Small intestine (tissue), 7 donors: ENCODE measurements around the gene ST7. TPM values are rescaled to one million over a fixed set of nuclear protein-coding genes. Genes with fewer than 3 reads are reported as not detected.
"Not testable (repeated sequence)": the region's sequence is repeated elsewhere in the genome, so short reads cannot be mapped to it uniquely, and the experiment has no call there.

ENCODE experiments used
- DNase-seq, 2 donors: peaks; one replicate each; pipeline versions ENCODE4 v3.0.0 to v3.0.0-alpha.2; 2013
- FAIRE-seq: peaks from 2 replicates; lab custom pipeline; 2012; peaks lifted over from hg19 to GRCh38; lab: Jason Lieb, UNC
- H3K27ac ChIP-seq, 3 donors: one replicate each; pipeline ENCODE4 v1.5.1; 2013; ENCODE audit warnings: low read length in 2 of 3, mild to moderate bottlenecking in 2 of 3, control low read depth in 1 of 3, inconsistent platforms in 1 of 3, low read depth in 1 of 3, moderate library complexity in 1 of 3
- H3K27me3 ChIP-seq, 3 donors: one replicate each; pipeline ENCODE4 v1.6.1; 2013; ENCODE audit warnings: low read length in 3 of 3, inconsistent platforms in 1 of 3; ENCODE audit not compliant: control insufficient read depth in 3 of 3, insufficient read depth in 3 of 3
- H3K36me3 ChIP-seq, 3 donors: one replicate each; pipeline ENCODE4 v1.6.1; 2013; ENCODE audit warnings: low read length in 3 of 3, inconsistent platforms in 1 of 3, low read depth in 1 of 3, mild to moderate bottlenecking in 1 of 3, moderate library complexity in 1 of 3; ENCODE audit not compliant: control insufficient read depth in 3 of 3, insufficient read depth in 2 of 3
- H3K4me1 ChIP-seq, 3 donors: one replicate each; pipeline ENCODE4 v1.6.1; 2013; ENCODE audit warnings: low read length in 2 of 3, inconsistent platforms in 1 of 3, low read depth in 1 of 3, mild to moderate bottlenecking in 1 of 3, moderate library complexity in 1 of 3; ENCODE audit not compliant: control insufficient read depth in 3 of 3, insufficient read depth in 2 of 3
- H3K4me3 ChIP-seq, 3 donors: one replicate each; pipeline ENCODE4 v1.5.1; 2013; ENCODE audit warnings: low read length in 3 of 3, control low read depth in 1 of 3, inconsistent platforms in 1 of 3, low read depth in 1 of 3, mild to moderate bottlenecking in 1 of 3, moderate library complexity in 1 of 3
- H3K9me3 ChIP-seq, 2 donors: one replicate each; pipeline ENCODE4 v1.6.1; 2013; ENCODE audit warnings: low read depth in 1 of 2, low read length in 1 of 2; ENCODE audit not compliant: control insufficient read depth in 2 of 2, insufficient read depth in 1 of 2
- WGBS, 3 donors: extraction: QIAGEN DNeasy Blood & Tissue Kit; methylation state at CpG; one replicate each; pipeline ENCODE4 v1.1.7; 2013; 5-methylcytosine and 5-hydroxymethylcytosine counted together
- polyA plus RNA-seq, 4 donors: library from polyadenylated mRNA; stranded (reverse) in 3 of 4; unstranded in 1 of 4; fragments of 200-250 nt in 3 of 4; fragments of 120-200 nt in 1 of 4; gene quantifications; one replicate each; pipeline versions ENCODE4 v1.2.1 to v1.2.3, GENCODE V29; 2013
- donor health status: healthy with polysubstance abuse.
- donor health status: control.
- donor health status: control.
- donor health status: Bipolar disorder and iron deficiency.
- donor health status: healthy.

ST7 gene
- polyA plus RNA-seq, 4 donors = 8.3 to 27.7 (median 13.0) TPM

DNA sequence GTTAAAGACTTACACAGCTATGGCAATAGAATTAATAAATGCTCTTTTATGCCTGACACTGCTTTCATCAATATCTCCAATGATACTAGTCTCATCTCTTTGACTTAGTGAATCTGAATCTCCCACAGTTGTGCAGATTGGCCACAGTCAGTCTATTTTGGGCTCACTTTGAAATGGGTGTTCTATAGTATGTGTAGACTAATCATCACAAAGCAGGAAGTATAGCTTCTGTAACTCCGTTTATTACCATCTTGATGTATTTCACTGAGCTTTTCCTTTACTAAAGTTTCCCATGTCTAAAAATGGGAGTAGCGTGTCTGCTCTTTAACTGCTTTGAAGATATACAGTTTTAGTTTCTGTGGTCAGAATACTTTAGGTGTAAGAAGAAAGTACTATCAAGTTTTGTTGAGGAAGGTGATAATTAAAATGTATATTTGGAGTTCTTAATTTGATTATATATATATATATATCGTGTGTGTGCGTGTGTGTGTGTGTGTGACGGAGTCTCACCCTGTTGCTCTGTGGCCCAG, 70.1 kb downstream of the ST7 start:
- H3K9me3 ChIP-seq = peaks cover 0 to 2% of the 10 kb centered on the region in 2 donors
- no peak for FAIRE-seq

GRCh38 chr7:117024811-117025210, 71.5 kb downstream of the ST7 start:
- DNase-seq (no peak), FAIRE-seq (no peak)
- Histone ChIP-seq H3K4me1 (no peaks in the 10 kb centered on the region), H3K4me3 (no peak overlapping the region), H3K27me3 (no peaks in the 10 kb centered on the region), H3K27ac (no peak overlapping the region), H3K36me3 (no peaks in the 10 kb centered on the region), H3K9me3 (peaks cover 0 to 2% of the 10 kb centered on the region in 2 donors)

More for the DNA sequence above, 70.1 kb downstream of the ST7 start:
- H3K4me1 ChIP-seq = no peaks in the 10 kb centered on the region
- no peak overlapping the region for H3K4me3 ChIP-seq
- DNase-seq = no peak
- no peaks in the 10 kb centered on the region for H3K27me3 ChIP-seq
- no peaks in the 10 kb centered on the region for H3K36me3 ChIP-seq
- H3K27ac ChIP-seq = no peak overlapping the region
- WGBS, 3 donors = 79 to 88% (median 85%) methylated on average over 5 of the region's 5 CpGs

GRCh38 chr7:117025891-117026290, 72.6 kb downstream of the ST7 start:
- FAIRE-seq (no peak), DNase-seq (no peak)
- H3K36me3 ChIP-seq = no peaks in the 10 kb centered on the region
- H3K9me3 ChIP-seq = peaks cover 0 to 2% of the 10 kb centered on the region in 2 donors
- H3K27me3 ChIP-seq = no peaks in the 10 kb centered on the region
- no peaks in the 10 kb centered on the region for H3K4me1 ChIP-seq
- H3K4me3 ChIP-seq = no peak overlapping the region
- no peak overlapping the region for H3K27ac ChIP-seq

- FAIRE-seq, H3K27ac ChIP-seq, DNase-seq, H3K36me3 ChIP-seq, H3K4me3 ChIP-seq, H3K27me3 ChIP-seq, H3K9me3 ChIP-seq, H3K4me1 ChIP-seq: not testable (repeated sequence)
- 95 to 100% (median 98%) methylated on average over 1 of the region's 1 CpG for WGBS, 3 donors
Measured at GRCh38 chr7:117030346-117030745, 77.0 kb downstream of the ST7 start.

- 0% methylated on average over 1 of the region's 1 CpG for WGBS, 3 donors
- not testable (repeated sequence) for FAIRE-seq
Measured at GRCh38 chr7:117030793-117031192, 77.5 kb downstream of the ST7 start.

GRCh38 chr7:117032810-117033209, 79.5 kb downstream of the ST7 start:
- no peaks in the 10 kb centered on the region for H3K27me3 ChIP-seq
- peaks cover 0 to 2% (median 0%) of the 10 kb centered on the region in 3 donors for H3K4me1 ChIP-seq
- WGBS, 3 donors = 91 to 94% (median 93%) methylated on average over 1 of the region's 1 CpG
- H3K9me3 ChIP-seq = peaks cover 0 to 2% of the 10 kb centered on the region in 2 donors
- DNase-seq (no peak), FAIRE-seq (no peak)
- no peak overlapping the region for H3K27ac ChIP-seq
- H3K4me3 ChIP-seq = no peak overlapping the region
- H3K36me3 ChIP-seq = no peaks in the 10 kb centered on the region

More at GRCh38 chr7:117030793-117031192, 77.5 kb downstream of the ST7 start:
- not testable (repeated sequence) for H3K9me3 ChIP-seq, H3K27ac ChIP-seq, H3K36me3 ChIP-seq, H3K4me3 ChIP-seq, DNase-seq, H3K4me1 ChIP-seq, H3K27me3 ChIP-seq

DNA sequence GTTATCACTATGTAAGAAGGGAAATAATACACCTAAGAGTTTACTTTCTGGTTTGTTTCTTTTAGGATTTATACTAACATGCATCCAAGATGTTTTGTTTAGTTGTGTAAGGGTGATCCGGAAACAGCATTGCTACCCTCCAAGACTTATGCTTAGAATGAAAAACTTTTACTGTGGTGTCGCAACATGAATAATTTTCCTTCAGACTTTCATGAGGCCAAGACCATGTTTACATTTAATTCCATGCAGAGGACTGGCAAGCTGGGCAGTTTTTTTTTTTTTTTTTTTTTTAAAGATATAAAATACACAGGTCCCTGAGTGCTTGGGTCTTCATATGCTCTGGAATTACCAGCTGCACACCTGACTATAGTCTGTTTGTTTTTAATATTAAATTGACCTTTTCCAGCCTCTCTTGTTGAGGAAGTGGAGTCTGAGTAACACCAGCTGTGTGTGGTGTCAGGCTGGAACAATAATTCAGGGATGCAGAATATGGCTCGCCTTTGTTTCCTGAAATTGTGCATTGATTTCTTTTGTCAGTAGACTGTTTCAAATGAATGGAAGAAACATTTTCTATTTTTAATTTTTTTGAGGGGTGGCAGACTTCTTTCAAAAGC, 81.7 kb downstream of the ST7 start:
- H3K27ac ChIP-seq = no peak overlapping the region
- no peaks in the 10 kb centered on the region for H3K9me3 ChIP-seq
- no peaks in the 10 kb centered on the region for H3K36me3 ChIP-seq
- no peak overlapping the region for H3K4me3 ChIP-seq
- no peak for DNase-seq
- H3K27me3 ChIP-seq = no peaks in the 10 kb centered on the region
- FAIRE-seq = no peak
- 47 to 61% (median 59%) methylated on average over 3 of the region's 3 CpGs for WGBS, 3 donors
- peaks cover 0 to 2% (median 0%) of the 10 kb centered on the region in 3 donors for H3K4me1 ChIP-seq

DNA sequence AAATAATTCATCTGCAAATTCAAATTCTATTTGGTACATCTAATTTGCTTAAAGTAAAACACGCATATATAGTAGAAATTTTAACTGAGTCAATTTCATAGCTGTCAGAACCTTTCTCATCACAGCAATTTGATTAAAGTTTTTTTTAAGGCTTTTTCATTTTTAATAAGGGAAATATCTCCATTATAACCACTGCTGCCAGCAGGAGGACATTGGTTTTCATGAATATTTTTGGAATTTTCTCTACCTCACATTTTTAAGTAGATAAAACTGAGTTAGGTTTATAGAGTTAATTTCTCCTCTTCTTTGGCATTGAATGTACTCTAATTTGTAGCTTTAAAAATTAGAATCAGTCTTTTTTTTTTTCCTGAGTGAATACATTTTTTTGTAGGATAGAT, 82.2 kb downstream of the ST7 start:
- Histone ChIP-seq H3K4me3 (no peak overlapping the region), H3K4me1 (peaks cover 0 to 2% (median 0%) of the 10 kb centered on the region in 3 donors), H3K9me3 (no peaks in the 10 kb centered on the region), H3K27ac (no peak overlapping the region), H3K27me3 (no peaks in the 10 kb centered on the region), H3K36me3 (no peaks in the 10 kb centered on the region)
- WGBS, 3 donors = 98 to 100% (median 99%) methylated on average over 1 of the region's 1 CpG
- FAIRE-seq (no peak), DNase-seq (no peak)
